ENCODE results near the gene POMT1. TPM values are rescaled to one million over a fixed set of nuclear protein-coding genes. Genes with fewer than 3 reads are reported as not detected.

POMT1 gene
- total RNA-seq, 2 experiments from 2014 or later, result 42.8 to 43.2 TPM

DNA sequence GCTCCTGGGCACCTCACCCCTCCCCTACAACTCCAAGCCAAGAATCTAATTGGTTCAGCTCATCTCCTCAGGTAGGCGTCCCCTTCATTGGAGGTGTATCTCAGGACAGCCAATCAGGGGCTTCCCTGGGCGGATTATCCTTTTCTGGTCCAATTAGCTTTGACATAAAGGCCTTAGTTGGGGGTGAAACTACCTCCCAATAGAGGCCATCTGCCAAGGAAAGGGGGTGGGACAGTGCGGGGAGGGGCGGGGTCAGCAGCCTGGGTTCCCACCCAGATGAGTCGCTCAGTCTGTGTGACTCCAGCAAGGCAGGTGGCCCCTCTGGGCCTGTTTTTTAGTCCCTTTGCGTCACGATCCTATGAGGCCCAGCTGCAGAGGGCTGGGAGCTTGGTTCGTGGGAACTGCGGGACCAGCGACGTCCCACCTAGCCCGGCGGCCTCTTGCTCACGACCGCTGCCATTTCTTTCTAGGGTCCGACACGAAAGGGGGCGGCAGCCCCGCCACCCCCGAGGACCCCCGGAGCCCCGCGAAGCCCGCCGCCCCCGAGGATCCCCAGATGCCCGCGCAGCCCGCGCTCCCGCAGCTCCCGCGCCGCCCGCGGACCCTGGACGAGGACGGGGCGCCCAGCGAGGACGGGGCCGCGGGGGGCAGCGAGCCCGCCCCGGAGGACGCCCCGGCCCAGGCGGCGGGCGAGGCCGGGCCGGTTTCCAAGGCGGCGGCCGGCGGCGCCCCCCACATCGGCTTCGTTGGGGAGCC is 51.5 kb downstream of the POMT1 start:
- CTCF ChIA-PET, result no interaction called here
- no peak overlapping the region for H3K27ac Mint-ChIP-seq
- intact Hi-C loops (cut with micrococcal nuclease), result no loop called here

DNA sequence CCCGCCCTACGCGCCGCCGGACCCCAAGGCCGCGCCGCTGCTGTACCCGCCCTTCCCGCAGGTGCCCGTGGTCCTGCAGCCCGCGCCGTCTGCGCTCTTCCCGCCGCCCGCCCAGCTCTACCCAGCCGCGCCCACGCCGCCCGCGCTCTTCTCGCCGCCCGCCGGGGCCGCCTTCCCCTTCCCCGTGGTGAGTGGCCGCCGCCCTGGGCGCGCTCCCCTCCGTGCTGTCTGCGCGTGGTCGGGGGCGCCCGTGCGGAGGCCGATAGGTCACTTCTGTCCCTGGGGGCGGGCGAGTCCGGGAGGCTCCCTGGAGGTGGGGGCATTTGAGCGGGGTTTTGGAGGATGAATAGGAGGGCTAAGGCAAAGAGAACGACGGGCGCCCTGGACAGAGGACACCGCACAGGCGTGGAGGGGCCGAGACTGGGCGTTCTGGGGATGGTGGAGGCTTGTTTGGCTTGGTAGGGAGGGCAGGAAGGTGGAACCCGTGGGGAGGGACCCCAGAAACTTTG is 52.2 kb downstream of the POMT1 start:
- Mint-ChIP-seq H3K27ac (no peak overlapping the region), H3K27me3 (peaks cover 24% of the 10 kb centered on the region), H3K36me3 (no peaks in the 10 kb centered on the region), H3K4me3 (no peak overlapping the region), H3K4me1 (ENCODE audit: low read depth) (no peaks in the 10 kb centered on the region), H3K9me3 (no peaks in the 10 kb centered on the region)
- ChIA-PET POLR2A (no interaction called here), CTCF (no interaction called here)
- DNase-seq, result no peak
- intact Hi-C loops (cut with micrococcal nuclease), result no loop called here

More for the DNA sequence above, 51.5 kb downstream of the POMT1 start:
- no peak for DNase-seq
- Mint-ChIP-seq H3K4me1 (ENCODE audit: low read depth) (no peaks in the 10 kb centered on the region), H3K4me3 (no peak overlapping the region), H3K27me3 (peaks cover 30% of the 10 kb centered on the region), H3K9me3 (no peaks in the 10 kb centered on the region), H3K36me3 (no peaks in the 10 kb centered on the region)
- POLR2A ChIA-PET, result no interaction called here

DNA sequence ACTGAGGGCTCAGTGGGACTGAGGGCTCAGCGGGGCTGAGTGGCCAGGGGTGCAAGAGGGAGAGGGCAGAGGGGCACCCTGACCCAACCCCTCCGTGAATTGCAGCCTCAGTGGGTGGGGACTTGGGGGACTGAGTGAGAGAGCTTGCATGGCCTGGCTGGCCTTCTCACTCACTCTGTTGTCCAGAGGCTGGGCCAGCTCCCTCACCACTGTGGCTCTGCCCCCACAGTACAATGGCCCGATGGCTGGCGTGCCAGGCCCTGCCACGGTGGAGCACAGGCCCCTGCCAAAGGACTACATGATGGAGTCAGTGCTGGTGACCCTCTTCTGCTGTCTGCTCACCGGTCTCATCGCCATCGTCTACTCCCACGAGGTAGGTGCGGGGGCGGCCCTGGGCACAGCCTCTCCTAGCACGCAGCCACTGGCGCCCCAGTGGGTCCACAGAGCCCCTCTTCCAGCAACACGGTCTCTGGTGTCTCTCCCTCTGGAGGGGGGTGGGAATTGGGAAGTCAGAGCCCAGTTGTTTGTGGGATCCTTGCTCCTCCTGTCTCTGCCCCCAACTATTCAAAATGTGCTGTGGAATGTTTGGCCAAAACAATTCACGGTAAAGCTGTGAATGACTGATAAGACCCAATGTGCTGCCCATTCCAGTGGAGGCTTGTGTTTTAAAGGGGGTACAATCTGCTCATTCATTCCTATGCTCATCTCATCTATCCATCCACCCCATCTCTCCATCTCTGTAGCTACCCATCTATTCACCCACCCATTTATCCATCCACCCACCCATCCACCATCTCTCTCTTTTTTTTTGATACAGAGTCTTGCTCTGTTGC is 53.3 kb downstream of the POMT1 start:
- H3K27ac Mint-ChIP-seq, result no peak overlapping the region

DNA sequence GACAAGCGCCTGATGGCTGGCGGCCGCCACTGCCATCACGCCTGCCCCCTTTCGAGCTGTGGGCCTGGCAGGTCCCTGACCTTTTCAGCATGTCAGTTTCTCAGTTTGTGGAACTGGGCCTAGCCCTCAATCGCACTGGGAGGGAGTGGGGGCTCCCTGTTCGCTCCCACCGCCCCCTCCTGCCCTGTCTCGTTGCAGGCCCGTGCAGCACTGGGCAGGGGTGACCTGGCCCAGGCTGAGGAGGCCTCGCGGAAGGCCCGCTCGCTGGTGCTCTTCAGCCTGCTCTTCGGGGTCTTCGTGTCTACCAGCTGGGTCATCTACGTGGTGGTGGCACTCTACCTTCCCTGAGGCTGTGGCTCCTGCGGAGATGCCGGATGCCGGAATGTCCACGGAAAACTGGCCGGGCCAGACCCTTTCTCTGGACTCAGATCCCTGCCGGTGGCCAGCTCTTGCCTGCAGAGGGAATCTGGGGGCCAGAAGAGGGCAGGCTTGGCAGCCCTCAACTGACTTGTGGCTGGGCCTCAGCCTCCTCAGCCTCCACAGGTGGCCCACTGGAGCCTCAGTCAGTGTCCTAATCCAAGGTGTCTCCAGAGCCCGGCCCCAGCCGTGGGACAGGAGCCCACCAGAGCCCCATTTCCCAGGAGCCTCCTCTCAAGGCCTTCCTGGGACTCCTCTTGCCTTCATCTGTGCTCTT is 55.3 kb downstream of the POMT1 start:
- H3K4me3 Mint-ChIP-seq, result no peak overlapping the region
- H3K36me3 Mint-ChIP-seq, result no peaks in the 10 kb centered on the region
- POLR2A ChIA-PET, result no interaction called here
- peaks cover 21% of the 10 kb centered on the region for H3K27me3 Mint-ChIP-seq
- no peaks in the 10 kb centered on the region for H3K4me1 Mint-ChIP-seq (ENCODE audit: low read depth)
- H3K9me3 Mint-ChIP-seq, result peaks cover 5% of the 10 kb centered on the region
- intact Hi-C loops (cut with micrococcal nuclease), result no loop called here
- H3K27ac Mint-ChIP-seq, result no peak overlapping the region
- no peak for DNase-seq
- CTCF ChIA-PET, result no interaction called here

More for the DNA sequence above, 53.3 kb downstream of the POMT1 start:
- POLR2A ChIA-PET, result no interaction called here
- CTCF ChIA-PET, result interaction anchor here (0.9 kb wide), 1 partner anchor 206 kb away, joined by 3 read pairs; no protein-coding TSS in a partner anchor
- no peaks in the 10 kb centered on the region for H3K9me3 Mint-ChIP-seq
- H3K27me3 Mint-ChIP-seq, result peaks cover 22% of the 10 kb centered on the region
- H3K4me3 Mint-ChIP-seq, result no peak overlapping the region
- intact Hi-C loops (cut with micrococcal nuclease), result no loop called here
- no peaks in the 10 kb centered on the region for H3K4me1 Mint-ChIP-seq (ENCODE audit: low read depth)
- no peak for DNase-seq
- no peaks in the 10 kb centered on the region for H3K36me3 Mint-ChIP-seq

DNA sequence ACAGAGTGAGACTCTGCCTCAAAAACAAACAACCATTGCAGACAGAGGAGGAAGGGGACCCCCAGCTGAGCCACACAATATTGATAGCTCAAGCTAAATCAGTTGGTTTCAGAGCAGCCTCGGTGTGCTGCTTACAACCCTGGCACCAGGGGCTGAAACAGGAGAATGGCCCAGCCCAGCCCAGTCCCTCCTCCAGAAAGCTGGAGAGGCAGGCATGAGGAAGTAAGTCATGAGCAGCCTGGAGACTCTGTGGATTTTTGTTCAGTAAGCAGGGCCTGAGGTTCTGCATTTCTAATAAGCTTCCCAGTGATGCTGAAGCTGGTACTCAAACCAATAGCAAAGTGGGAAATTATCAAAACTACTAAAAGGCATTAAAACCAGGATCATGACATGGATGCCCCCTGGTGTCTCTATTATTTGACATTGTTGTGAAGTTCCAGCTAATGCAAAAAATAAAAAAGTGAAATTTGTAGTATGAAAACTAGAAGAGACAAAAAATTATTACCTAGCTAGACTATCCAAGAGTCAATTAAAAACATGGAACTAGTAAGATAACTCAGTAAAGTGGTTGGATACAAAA is 56.8 kb downstream of the POMT1 start:
- H3K4me1 Mint-ChIP-seq (ENCODE audit: low read depth), result no peaks in the 10 kb centered on the region
- no peak overlapping the region for H3K27ac Mint-ChIP-seq
- no peak for DNase-seq
- intact Hi-C loops (cut with micrococcal nuclease), result no loop called here
- H3K27me3 Mint-ChIP-seq, result peaks cover 12% of the 10 kb centered on the region
- ChIA-PET CTCF (interaction anchor here (0.6 to 2.0 kb wide), 7 partner anchors 15 to 279 kb away, joined by 3 to 10 read pairs (median 4); no protein-coding TSS in a partner anchor), POLR2A (no interaction called here)
- no peaks in the 10 kb centered on the region for H3K36me3 Mint-ChIP-seq
- H3K9me3 Mint-ChIP-seq, result peaks cover 5% of the 10 kb centered on the region
- H3K4me3 Mint-ChIP-seq, result no peak overlapping the region

DNA sequence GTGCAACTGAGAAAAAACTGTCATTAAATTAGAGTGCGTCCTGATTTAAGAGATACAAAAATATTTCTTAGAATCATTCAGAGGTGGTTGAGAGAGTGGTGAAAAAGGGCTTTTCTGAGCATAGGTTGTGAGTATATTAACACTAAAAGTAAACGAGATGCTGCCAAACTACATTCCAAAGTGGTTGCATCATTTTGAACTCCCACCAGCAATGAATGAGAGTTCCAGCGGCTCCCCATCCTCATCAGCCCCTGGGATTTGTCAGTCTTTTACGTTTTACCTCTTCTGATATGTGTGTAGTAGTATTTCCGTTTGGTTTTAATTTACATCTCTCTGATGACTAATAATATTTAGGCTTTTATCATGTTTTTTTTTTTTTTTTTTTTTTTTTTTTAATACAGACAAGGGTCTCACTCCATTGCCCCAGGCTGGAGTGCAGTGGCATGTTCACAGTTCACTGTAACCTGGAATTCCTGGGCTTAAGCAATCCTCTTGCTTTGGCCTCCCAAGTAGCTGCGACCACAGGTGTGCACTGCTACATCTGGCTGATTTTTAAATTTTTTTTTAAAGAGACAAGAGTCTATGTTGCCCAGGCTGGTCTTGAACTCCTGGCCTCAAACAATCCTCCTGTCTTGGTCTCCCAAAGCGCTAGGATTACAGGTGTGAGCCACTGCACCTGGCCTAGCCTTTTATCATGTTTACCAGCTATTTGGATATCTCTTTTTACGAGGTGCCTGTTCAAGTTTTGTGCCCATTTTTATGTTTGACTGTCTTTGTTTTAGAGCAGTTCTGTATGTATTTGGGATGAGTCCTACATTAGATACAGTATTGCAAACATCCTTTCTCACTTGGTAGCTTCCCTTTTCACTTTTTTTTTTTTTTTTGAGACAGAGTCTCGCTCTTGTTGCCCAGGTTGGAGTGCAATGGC is 59.6 kb downstream of the POMT1 start:
- ChIA-PET CTCF (interaction anchor here (0.7 kb wide), 1 partner anchor 212 kb away, joined by 4 read pairs; no protein-coding TSS in a partner anchor), POLR2A (no interaction called here)
- Mint-ChIP-seq H3K4me1 (ENCODE audit: low read depth) (peaks cover 12% of the 10 kb centered on the region), H3K36me3 (peaks cover 3% of the 10 kb centered on the region), H3K27ac (no peak overlapping the region), H3K9me3 (peaks cover 5% of the 10 kb centered on the region), H3K4me3 (no peak overlapping the region), H3K27me3 (no peaks in the 10 kb centered on the region)
- DNase-seq, result no peak
- intact Hi-C loops (cut with micrococcal nuclease), result no loop called here

DNA sequence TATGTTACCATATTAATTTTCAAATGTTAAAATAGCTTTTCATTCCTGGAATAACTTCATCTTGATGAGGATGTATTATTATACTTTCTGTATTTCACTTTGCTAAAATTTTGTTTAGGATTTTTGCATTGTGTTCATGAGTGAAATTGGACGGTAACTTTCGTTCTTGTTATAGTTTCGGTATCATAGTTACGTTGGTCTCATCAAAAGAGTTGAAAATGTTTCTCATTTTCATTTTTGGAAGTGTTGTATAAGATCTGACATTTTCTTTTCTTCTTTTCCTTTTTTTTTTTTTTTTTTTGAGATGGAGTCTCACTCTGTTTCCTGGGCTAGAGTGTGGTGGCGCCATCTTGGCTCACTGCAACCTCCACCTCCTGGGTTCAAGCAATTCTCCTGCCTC is 62.7 kb downstream of the POMT1 start:
- intact Hi-C loops (cut with micrococcal nuclease), result no loop called here
- Mint-ChIP-seq H3K4me3 (no peak overlapping the region), H3K27me3 (no peaks in the 10 kb centered on the region), H3K4me1 (ENCODE audit: low read depth) (peaks cover 15% of the 10 kb centered on the region), H3K9me3 (peaks cover 5% of the 10 kb centered on the region), H3K36me3 (peaks cover 9% of the 10 kb centered on the region), H3K27ac (no peak overlapping the region)
- POLR2A ChIA-PET, result interaction anchor here (0.7 kb wide), 1 partner anchor 38 kb away, joined by 3 read pairs; no protein-coding TSS in a partner anchor
- CTCF ChIA-PET, result no interaction called here
- no peak for DNase-seq

DNA sequence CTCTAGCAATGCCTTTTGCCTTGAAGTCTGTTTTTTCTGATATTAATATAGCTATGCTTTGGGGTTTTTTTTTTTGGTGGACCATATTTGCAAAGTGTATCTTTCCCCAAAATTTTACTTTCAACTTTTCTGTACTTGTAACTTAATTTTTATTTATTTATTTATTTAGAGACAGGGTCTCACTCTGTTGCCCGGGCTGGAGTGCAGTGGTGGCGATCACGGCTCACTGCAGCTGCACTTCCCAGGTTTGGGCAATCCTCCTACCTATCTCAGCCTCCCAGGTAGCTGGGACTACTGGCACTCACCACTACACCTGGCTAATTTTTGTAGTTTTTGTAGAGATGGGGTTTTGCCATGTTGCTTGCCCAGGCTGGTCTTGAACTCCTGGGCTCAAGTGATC is 63.4 kb downstream of the POMT1 start:
- H3K27me3 Mint-ChIP-seq, result no peaks in the 10 kb centered on the region
- DNase-seq, result no peak
- H3K4me3 Mint-ChIP-seq, result no peak overlapping the region
- H3K9me3 Mint-ChIP-seq, result peaks cover 5% of the 10 kb centered on the region
- H3K36me3 Mint-ChIP-seq, result peaks cover 11% of the 10 kb centered on the region
- no peak overlapping the region for H3K27ac Mint-ChIP-seq
- POLR2A ChIA-PET, result interaction anchor here (0.7 kb wide), 1 partner anchor 38 kb away, joined by 3 read pairs; no protein-coding TSS in a partner anchor
- intact Hi-C loops (cut with micrococcal nuclease), result no loop called here
- H3K4me1 Mint-ChIP-seq (ENCODE audit: low read depth), result peaks cover 15% of the 10 kb centered on the region
- CTCF ChIA-PET, result interaction anchor here (1.2 kb wide), 1 partner anchor 174 kb away, joined by 3 read pairs; no protein-coding TSS in a partner anchor

DNA sequence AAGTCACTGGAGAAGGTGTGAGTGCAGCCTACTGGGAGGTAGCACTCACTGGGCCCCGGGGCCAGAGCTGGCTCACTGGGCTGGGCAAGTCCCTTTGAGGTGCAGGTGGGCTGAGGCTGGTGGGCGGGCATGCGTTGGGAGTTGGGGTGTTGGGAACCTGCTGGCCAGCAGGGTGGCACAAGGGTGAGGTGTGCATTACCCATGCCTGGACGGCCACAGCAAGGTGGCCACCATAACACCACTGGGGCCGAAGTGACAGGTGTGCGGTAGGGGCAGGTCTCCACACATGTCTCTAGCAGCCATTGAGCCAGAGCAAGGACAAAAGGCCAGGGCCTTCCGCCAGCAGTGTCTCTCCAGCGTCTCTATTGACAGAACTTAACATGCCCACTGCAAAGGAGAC is 65.2 kb downstream of the POMT1 start:
- ChIA-PET CTCF (interaction anchor here (0.6 kb wide), 1 partner anchor 175 kb away, joined by 4 read pairs; no protein-coding TSS in a partner anchor), POLR2A (no interaction called here)
- no peak overlapping the region for H3K27ac Mint-ChIP-seq
- H3K4me3 Mint-ChIP-seq, result no peak overlapping the region
- H3K36me3 Mint-ChIP-seq, result peaks cover 13% of the 10 kb centered on the region
- H3K9me3 Mint-ChIP-seq, result peaks cover under 1% of the 10 kb centered on the region
- intact Hi-C loops (cut with micrococcal nuclease), result no loop called here
- no peak for DNase-seq
- H3K27me3 Mint-ChIP-seq, result no peaks in the 10 kb centered on the region
- peaks cover 15% of the 10 kb centered on the region for H3K4me1 Mint-ChIP-seq (ENCODE audit: low read depth)

Measured in activated CD4-positive, alpha-beta memory T cell treated with anti-CD3 and anti-CD28 coated beads for 36 hours (primary cell).